Stimulated activated CD8-positive, alpha-beta memory T cell treated with anti-CD3 and anti-CD28 coated beads, Interleukin-7, amount 100 ng/mL, for 48 hours (primary cell): ENCODE data around the gene ABCC11.

Experiments
- DNase-seq, 2 donors: peaks; one replicate each; pipeline ENCODE4 v3.0.0-alpha.2; 2020; ENCODE audit warnings: low read depth in 1 of 2; ENCODE audit errors: extremely low read depth in 1 of 2

ABCC11 gene

DNA sequence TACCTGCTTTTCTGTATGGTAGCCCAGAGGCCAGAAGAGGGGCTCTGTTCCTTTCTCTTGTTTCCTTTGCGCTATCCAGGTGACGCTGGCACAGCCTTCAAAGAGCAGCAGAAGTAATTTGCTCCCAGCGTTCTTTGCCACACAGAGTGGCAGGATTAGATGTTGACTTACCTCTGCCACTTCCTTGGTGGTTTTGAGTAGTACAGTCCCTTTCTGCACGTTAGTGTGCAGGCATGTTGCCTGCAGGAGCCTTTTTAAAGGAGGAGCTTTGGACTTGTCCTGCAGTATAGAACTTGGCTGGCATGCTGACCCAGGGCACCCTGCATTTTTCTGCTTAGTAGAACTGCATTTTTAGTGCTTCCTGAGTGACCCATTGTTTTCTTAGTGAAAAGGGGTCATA lies at the start of gene ABCC11:
ABCC11 (minus strand) TSS at position 229 of the 400 bp plus-strand sequence. CDS start 15,618 bp downstream, outside the sequence.
- DNase-seq = no peak

DNA sequence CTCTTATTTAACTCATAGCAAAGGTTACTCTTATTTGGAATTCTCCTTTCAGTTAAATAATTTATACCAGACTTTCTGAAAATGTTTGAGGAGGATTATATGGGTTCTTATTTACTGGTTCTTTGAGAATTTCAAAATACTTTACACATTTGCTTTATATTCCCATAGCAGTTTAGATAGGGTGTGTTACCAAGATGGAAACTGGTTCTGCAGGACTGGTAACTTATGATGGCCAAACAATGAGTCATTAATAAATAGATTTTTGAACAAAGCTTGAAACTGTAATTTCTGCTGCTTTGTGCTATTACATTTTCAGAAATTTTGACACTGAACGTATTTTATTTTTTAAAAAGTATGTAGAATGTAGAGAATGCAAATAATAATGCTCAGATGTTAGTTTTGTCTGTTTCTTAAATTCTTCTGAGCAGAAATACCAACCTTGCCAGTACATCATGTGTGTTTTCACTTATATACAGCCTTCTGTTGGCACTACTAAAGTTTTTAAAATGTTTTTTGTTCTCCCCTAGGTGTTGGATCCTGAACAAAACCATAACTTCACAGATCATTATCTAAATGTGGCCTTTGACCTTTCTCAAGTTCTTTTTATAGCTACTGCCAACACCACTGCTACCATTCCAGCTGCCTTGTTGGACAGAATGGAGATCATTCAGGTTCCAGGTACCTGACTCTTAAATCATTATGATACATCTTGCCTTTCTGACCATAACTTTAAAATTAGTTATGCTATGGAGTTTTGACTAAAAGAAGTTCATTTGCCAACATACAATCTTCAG lies 48.3 kb upstream of the ABCC11 start:
- no peak for DNase-seq

DNA sequence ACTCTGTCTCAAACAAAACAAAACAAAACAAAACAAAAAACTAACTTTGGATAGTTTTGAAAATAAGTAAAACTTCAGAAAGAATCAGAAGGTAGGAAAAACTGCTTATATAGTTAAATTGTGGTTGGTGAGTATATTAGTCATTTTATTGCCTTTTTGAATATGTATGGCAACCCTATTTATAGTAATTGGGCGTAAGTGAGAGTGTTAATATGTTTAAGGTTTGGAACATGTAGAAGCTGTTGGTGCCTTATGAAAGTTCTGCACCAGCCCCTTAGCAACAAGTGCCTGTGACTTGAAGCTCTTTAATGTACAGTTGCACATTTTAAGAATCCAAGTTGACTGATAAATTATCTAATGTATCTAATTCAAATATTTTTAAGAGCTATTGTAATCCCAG lies 47.4 kb upstream of the ABCC11 start:
- DNase-seq = no peak

DNA sequence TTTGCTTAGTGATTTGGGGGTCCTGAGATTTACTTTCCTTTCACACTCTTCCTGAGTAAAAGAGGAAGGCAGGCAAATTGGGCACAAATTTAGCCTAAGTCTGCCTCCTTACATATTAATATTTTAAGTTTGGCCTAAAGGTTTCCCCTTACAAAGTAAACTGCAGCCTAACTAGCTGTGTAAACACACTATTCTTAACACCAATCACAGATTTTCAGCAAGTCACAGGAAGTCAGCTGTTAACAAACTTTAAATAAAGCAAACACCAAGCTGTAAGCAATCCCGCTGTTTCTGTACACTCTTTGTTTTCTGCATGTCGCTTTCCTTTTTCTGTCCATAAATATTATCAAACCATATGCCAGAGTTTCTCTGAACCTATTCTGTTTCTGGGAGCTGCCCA lies 45.1 kb upstream of the ABCC11 start:
- DNase-seq = no peak

DNA sequence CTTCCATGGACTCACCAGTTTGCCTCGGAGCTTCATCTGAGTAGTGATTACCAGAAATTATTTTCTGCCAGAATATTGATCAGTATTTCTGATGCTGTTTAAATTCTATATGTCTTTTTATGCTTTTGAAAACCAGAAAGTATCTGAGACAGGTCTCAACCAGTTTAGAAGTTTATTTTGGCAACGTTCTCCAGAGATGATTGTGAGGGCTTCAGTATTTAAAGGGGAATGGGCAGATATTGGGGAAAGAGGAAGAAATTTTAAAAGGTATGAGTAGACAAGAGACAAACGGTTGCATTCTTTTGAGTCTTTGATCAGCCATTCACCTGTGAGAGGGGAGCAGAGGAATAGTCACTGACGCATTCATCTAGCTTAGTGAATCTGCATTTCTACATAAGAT lies 44.4 kb upstream of the ABCC11 start:
- no peak for DNase-seq

DNA sequence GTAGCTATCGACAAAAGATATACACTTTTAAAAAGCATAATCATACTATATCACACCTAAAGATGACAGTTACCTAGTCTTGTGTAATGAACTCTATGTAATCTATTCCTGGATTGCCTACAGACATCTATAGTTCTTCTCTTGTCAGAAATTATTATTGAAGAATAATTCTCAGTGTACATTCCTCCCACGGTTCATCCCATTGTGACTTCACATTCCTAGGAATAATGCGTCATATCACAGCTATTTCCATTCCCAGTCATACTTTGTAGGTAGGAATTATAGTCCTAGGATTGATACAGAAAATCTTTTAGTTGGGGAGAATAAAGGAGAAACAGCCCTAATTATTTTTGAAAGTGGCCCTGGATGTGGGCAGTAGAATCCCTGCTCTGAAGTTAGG lies 44.0 kb upstream of the ABCC11 start:
- DNase-seq = no peak

DNA sequence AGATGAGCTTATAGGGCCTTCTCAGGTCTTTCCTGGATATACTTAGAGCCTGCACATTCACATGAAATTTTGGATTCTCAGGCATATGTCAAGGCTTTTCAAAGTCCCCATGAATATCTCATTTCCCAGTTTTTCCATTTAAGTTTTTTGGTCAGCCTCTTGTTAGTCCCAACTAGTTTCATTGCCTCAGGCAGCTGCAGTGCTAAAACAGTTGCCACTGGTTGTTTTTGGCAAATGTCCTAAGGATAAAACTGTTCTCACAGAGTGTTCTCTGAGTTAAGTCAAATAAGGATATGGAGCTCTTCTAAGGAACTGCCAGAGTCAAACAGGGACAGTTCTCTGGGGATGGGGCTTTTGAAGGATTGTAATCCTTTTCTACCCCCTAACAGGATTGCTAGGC lies 39.9 kb upstream of the ABCC11 start:
- DNase-seq = no peak

DNA sequence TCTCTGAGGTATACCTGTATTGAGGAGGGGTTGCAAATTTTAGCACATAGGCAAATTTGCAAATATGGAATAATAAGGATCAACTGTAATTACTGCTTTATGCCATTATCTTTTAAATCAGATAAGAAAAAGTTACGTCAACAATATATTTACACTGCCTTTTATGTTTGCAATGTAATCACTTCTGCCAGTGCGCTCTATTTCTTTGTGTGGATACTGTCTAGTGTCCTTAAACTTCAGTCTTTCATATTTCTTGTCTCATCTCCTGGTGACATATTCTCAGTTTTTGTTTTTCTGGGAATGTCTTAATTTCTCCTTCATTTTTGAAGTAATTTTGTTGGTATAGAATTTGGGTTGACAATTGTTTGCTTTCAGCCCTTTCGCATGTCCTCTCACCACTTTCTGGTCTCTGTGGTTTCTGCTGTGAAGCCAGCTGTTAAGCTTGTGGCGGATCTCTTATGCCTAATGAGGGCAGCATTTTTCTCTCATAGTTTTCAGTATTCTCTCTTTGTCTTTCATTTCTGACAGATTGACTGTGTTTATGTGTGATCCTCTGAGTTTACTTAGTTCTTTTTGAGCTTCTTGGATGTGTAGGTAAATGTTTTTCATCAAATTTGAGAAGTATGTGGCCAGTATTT lies 37.6 kb upstream of the ABCC11 start:
- no peak for DNase-seq

DNA sequence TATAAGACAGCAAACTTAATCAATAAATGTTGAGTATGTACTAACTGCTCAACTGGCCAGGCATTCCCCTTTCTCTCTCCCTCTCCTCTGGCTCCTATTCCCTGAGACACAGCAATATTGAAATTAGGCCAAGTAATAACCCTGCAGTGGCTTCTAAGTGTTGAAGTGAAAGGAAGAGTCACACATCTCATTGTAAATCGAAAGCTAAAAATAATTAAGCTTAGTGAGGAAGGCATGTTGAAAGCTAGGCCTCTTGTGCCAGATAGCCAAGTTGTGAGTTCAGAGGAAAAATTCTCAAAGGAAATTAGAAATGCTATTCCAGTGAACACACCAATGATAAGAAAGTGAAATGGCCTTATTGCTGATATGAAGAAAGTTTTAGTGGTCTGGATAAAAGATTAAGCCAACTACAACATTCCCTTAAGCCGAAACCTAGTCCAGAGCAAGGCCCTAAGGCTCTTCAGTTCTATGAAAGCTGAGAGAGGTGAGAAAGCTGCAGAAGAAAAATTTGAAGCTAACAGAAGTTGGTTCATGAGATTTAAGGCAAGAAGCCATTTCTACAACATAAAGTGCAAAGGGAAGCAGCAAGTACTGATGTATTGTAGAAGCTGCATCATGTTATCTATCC lies 35.4 kb upstream of the ABCC11 start:
- no peak for DNase-seq

DNA sequence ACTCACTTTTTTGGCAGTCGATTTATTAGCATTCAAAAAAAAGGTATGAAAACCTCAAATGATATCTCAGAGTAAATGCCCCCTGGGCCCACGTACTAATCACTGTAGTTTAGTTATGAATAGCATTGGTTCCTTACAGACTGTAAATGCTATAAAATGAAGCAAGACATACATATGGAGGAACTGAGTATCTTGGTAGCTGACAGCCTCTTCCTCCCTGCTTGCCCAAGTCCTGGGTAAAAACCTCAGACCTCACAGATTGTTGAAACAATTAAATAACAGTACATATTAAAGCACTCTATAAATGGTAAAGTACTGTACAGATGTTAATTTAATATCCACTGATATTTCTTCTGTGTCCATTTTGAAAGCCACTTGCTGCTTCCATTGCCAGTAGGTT lies 33.2 kb upstream of the ABCC11 start:
- no peak for DNase-seq

DNA sequence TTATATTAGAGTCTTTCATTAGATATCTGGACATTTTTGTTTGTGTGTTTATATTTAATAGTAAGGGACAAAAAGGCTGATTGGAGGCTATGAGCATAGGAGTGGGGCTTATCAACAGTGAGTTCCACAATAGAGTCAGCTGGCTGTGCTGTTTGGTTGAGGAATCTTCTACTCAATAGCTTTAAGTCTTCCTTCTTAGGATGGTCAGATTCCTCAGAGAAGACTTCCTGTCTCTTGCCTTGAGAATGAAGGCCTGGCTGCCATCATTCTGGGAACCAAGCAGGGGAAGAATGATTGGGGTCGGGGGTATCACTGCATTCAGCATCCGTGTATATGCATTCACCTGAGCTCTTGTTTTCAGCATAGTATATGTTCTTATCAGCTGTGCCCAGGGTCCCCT lies 31.9 kb upstream of the ABCC11 start:
- DNase-seq = no peak

DNA sequence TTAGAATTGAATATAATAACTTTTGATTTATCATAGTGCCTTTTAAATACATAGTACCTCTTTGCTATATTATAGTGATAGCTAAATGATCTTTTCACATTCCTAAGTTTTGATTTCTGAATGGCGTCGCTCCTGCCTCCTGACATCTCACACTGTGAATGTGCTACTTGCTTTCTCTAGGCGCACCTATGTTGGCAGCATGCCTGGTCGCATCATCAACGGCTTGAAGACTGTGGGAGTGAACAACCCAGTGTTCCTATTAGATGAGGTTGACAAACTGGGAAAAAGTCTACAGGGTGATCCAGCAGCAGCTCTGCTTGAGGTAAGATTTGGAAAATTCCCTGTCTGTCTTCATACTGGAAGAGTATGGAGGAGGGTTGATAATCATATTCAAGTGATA lies 29.8 kb upstream of the ABCC11 start:
- DNase-seq = no peak

DNA sequence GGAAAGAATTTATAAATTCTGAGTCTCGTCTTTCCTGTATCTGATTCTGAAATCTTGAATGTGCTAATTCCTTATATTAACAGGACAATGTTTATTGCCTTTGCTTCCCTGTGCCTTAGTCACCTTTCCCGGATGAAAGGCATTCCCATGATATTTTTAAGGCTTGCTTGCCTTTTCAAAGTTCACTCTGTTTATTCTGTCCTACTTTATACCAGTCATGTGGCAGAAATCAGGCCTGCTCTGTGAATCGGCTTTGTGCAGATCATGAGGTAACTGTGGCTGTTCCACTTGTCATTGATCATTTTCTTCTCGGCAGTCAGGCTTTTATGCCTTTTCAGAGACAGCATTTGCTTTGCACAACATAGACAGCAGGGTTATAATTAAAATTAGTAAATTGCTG lies 28.8 kb upstream of the ABCC11 start:
- no peak for DNase-seq

DNA sequence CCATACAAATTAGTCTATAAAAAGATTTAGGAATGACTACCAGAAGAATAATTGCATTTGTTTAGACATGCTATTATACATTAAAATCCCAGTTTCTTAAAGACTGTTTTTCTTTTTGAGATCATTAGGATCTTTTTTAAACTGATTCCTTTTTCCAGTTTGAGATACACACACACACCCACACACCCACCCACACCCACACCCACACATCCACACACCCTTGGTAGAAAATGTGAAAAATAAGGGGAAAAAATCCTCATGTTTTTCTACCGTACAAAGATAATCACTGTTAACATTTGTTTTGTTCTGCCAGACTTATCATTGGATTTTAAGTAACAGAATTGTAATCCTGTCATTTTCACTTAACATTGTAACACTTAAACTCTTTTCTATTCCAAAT lies 27.1 kb upstream of the ABCC11 start:
- no peak for DNase-seq

DNA sequence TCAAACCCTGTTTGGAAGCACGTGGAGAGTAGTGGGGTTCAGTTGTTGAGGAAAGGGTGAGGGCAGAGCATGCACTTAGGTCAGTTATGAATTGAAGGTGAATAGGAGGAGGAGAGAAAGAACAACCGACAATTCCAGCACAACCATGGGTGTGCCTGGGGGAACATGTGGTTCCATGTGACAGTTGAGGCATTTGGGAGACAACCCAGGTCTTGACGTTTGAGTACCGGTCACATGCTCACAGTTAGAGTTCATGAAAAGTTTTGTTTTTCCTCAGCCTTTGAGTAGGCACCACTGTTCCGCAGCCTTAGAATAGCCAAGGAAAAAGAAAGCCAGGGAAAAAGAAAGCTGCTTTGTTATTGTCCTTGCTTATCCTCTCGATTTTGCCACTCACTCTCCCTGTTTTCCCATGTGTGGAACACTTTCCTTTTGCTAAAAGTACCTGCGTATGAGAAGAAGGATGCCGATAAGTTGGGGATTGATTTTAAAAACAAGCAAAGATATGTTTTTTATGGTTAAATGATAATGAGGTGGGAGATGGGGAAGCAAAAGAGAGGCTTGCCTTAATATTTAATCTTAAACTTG lies 25.6 kb upstream of the ABCC11 start:
- DNase-seq = no peak

DNA sequence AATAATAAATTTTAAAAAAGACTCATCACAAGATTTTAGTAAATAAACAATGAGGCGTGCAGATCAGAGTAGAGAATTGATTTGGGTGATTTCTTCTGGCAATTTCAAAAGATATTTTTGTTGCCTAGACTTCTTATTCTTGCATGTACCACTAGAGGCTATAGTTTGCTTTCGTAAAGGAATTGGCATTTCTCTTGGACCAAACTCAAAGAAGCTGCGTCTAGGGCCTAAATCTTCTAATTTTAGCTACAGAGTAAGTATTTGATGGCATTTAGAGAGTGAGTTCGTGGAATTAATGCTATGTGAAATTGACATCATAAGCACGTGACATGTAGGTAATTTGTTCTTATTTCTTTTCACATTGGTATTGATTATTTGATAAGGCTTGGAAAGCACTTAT lies 24.4 kb upstream of the ABCC11 start:
- DNase-seq = no peak

DNA sequence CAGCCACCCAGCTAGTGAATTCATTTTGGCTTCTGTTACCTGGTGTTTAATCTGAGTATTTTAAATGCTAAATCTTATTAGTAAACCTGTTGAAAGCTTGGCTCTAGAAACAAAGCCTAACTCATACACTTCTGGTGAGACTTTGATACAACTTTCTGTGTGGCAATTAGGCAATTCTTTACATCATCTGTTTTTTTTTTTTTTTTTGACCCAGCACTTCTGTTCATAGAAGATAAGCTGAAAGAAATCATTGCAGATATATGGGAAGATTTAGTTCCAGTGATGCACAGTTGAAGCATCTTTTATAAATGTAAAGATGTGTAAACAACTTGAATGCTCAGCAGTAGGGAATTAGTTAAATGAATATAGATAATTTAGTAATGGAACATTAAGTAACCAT lies 21.7 kb upstream of the ABCC11 start:
- DNase-seq = no peak

DNA sequence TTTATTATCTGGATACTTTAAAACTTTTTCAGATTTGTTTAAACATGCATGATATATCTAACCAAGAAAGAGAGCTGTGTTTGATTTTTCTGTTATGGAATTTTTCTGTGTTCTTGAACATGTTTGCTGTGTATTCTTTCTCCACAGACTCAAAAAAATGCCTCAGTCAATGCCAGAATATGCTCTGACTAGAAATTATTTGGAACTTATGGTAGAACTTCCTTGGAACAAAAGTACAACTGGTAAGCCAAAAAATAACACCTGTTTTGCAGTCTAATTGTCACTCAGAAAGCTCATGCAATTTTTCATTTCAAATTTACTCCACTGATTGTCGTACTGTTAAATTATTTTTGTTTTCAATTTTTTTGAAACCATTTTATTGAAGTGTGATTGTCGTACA lies 15.3 kb upstream of the ABCC11 start:
- no peak for DNase-seq

DNA sequence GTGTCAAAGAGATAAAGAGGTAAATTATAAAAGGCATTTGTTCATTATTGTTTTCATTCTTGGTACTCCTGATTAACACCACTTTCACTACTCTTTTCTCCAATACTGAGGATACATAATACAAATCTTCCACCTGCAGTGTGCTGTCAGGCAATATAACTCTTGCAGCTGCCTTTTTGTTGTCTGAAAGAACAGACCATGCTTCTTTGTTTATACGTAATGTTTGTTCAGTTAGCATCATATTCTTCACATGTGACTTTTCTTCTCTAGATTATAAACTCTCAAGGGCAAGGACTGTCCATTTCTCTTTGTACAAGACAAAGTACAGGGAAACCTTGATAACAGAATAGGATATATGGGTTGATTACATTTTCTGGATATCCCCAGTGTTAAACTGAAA lies 14.2 kb upstream of the ABCC11 start:
- no peak for DNase-seq

DNA sequence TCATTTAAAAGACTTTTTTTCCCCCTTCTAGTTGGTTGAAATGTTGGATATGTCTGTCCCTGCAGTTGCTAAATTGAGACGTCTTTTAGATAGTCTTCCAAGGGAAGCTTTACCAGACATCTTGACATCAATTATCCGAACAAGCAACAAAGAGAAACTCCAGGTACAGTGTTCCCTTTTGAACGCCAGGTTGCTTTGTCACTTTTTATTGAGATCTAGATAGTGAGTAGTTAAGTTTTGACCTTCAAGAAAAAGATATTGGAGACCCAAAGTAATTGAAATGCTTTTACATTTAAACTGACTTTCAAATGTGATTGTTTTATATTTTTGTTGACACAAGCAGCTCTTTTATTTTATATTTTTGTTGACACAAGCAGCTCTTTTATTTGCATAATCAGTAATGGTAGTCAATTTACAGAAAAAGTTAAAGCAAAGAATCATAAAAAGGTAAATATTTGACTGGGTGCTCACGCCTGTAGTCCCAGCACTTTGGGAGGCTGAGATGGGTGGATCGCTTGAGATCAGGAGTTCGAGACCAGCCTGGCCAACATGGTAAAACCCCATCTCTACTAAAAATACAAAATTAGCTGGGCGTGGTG lies 9.3 kb upstream of the ABCC11 start:
- DNase-seq = no peak

DNA sequence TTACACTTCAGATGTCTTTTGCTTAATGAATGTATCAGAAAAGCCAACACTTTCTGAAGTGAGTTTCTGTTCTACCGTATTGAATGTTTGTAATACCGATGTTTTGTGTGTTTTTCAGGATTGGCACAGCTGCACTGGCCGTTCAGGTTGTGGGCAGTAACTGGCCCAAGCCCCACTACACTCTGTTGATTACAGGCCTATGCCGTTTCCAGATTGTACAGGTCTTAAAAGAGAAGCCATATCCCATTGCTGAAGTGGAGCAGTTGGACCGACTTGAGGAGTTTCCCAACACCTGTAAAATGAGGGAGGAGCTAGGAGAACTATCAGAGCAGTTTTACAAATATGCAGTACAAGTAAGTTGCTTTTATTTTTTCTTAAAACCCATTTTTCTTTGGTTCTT lies 4.7 kb upstream of the ABCC11 start:
- no peak for DNase-seq
